DND-41 (cell line): Measurements from ENCODE around the gene NT5M.

ENCODE experiments used
- EZH2 ChIP-seq: IDR thresholded peaks from 3 replicates; pipeline ENCODE4 v1.6.1; 2012; ENCODE audit warnings: borderline replicate concordance, low read depth, mild to moderate bottlenecking, moderate library complexity, low read length, inconsistent platforms; ENCODE audit not compliant: severe bottlenecking
- TF ChIP-seq, protein P1 (sequence below): IDR thresholded peaks from 2 replicates; pipeline ENCODE4 v1.5.1; 2012; ENCODE audit warnings: borderline replicate concordance, low read length, moderate library complexity, mild to moderate bottlenecking; ENCODE audit not compliant: poor library complexity, severe bottlenecking; ENCODE audit errors: extremely low read depth

DNA sequence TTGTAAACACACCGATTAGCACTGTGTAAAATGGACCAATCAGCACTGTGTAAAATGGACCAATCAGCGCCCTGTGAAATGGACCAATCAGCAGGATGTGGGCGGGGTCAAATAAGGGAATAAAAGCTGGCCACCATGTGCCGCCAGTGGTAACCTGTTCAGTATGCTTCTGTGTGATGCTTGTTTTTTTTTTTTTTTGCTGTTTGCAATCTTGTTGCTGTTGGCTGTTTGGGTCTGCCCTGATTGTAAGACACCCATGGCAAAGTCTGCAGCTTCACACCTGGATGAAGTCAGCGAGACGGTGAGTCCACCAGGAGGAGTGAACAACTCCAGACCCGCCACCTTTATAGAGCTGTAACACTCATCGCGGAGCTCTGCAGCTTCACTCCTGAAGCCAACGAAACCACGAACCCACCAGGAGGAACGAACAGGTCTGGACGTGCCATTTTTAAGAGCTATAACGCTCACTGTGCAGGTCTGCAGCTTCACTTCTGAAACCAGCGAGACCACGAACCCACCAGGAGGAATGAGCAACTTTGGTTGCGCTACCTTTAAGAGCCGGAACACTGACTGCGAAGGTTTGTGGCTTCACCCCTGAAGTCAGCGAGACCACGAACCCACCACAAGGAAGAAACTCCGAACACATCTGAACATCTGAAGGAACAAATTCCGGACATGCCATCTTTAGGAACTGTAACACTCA, 88.6 kb downstream of the NT5M start:
- TF ChIP-seq, protein P1, sequence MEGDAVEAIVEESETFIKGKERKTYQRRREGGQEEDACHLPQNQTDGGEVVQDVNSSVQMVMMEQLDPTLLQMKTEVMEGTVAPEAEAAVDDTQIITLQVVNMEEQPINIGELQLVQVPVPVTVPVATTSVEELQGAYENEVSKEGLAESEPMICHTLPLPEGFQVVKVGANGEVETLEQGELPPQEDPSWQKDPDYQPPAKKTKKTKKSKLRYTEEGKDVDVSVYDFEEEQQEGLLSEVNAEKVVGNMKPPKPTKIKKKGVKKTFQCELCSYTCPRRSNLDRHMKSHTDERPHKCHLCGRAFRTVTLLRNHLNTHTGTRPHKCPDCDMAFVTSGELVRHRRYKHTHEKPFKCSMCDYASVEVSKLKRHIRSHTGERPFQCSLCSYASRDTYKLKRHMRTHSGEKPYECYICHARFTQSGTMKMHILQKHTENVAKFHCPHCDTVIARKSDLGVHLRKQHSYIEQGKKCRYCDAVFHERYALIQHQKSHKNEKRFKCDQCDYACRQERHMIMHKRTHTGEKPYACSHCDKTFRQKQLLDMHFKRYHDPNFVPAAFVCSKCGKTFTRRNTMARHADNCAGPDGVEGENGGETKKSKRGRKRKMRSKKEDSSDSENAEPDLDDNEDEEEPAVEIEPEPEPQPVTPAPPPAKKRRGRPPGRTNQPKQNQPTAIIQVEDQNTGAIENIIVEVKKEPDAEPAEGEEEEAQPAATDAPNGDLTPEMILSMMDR: peak; percentile 20
- TF ChIP-seq EZH2: no peak
